GM19239 (cell line): ENCODE measurements around the gene ARL4D.
A peak's percentile ranks its signal among the peaks of the same experiment; 100 is the strongest.
"Not testable (repeated sequence)": the region's sequence is repeated elsewhere in the genome, so short reads cannot be mapped to it uniquely, and the experiment has no call there.

Source experiments
- DNase-seq: peaks from one replicate; pipeline ENCODE4 v3.0.0; 2011; ENCODE audit warnings: low spot score; ENCODE audit not compliant: insufficient read length
- FAIRE-seq: peaks from 2 replicates; lab custom pipeline; 2011; peaks lifted over from hg19 to GRCh38; lab: Jason Lieb, UNC

Gene ARL4D

DNA sequence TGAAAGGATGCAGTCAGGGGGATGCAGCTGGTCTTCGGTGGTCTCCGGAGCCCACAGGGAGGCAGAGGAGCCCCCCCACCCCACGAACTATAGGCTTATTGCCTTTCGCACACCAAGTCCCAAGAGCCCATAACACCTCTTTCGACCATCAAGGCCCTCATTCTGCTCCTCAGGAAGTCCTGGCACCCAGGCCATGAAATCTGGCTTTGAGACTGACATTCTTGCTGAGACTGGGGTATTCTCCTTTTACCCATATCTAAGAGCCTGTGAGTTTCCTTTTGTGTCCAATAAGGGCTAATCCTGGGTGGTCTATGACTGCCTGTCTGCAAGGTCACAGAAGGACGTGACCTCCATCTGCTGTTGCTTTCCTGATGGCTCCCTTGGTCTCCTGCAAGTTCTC, 6.4 kb upstream of the ARL4D start:
- FAIRE-seq (no peak), DNase-seq (no peak)

DNA sequence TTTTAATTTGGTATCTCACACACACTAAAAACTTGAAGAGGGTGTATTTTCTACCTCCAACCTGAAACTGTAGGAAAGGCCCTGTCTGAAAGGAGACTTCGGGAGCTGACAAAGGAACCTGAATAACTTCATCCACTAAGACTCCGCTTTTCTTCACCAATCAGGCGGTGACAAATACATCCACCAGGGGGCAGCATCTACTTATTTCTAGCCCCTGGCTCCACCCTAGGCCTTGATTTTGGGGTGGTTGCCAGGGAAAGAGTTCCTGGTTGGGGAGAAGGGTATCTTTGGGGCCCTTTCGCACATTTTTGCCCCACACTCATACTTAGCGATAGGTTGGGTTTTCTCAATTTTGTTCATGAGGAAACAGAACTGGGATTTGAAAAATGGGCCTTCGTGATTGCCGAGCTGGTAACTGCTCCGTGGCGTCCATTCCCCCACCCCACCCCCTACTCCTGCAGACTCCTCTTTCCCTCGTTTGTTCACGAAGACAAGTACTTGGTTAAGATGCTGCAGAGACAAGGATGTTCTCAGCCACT, 4.8 kb upstream of the ARL4D start:
- FAIRE-seq: peak; percentile 81
- DNase-seq: peak; percentile 74

DNA sequence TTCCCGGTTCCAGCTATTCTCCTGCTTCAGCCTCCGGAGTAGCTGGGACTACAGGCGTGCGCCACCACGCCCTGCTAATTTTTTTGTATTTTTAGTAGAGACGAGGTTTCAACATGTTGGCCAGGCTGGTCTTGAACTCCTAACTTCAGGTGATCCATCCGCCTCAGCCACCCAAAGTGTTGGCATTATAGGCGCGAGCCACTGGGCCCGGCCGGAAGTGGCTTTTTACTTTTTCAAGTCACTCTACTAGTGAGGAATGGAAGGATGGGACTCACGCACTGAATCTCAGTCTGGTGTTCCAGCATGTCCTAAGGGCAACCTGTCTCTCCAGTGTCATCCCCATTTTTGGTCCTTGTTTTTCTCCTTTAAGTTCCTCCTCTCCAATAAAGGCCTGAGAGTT, 4.1 kb upstream of the ARL4D start:
- not testable (repeated sequence) for DNase-seq, FAIRE-seq

DNA sequence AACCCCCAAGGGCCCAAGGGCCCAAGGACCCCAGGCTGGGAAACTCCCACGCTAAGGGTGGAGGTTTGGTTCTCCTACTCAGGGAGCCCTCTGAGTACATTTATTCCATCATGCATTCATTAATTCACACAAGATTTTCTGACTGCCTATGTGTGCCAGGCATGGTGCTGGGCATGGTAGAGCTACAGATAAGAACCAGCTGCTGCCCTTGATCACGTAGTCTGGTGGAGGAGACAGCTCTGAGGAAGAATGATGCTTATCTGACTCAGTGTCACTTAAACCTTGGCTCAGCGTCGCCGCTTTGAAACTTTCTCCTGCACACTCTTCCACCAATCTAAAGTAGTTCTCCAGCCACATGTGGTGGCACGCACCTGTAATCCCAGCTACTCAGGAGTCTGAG, 3.6 kb upstream of the ARL4D start:
- no peak for FAIRE-seq

DNA sequence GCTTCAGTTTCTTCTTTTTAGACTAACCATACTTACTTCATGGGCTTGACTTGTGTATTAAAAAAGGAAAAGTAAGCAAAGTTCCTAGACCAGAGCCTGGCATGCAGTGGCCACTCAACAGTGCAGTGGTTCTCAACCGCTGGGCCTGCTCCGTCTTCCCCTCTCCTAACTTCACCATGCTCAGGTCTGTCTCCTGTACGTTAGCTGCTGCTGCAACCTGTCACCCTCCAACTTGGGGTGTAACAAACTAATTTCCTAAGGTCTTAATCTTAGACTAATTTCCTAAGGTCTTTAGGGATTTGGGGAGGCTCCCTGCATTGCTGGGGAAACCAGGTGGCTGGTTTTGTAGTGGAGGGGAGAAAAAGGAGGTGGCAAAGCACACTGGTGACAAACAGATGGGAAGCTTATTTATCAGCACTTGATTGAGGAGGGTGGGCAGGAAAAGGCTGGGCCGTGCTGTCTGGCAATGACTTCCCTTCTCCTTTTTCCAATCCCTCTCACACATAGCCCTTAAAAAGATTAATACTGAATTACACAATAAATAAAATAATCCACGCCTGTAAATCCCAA, 2.2 kb upstream of the ARL4D start:
- FAIRE-seq (no peak), DNase-seq (no peak)

More for the DNA sequence above, 3.6 kb upstream of the ARL4D start:
- DNase-seq: no peak

DNA sequence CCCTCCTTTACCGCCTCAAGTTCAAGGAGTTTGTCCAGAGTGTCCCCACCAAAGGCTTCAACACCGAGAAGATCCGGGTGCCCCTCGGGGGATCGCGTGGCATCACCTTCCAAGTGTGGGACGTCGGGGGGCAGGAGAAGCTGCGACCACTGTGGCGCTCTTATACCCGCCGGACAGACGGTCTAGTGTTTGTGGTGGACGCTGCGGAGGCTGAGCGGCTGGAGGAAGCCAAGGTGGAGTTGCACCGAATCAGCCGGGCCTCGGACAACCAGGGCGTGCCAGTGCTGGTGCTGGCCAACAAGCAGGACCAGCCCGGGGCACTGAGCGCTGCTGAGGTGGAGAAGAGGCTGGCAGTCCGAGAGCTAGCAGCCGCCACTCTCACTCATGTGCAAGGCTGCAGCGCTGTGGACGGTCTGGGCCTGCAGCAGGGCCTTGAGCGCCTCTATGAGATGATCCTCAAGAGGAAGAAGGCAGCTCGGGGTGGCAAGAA, 1.1 kb downstream of the ARL4D start:
- FAIRE-seq: no peak

DNA sequence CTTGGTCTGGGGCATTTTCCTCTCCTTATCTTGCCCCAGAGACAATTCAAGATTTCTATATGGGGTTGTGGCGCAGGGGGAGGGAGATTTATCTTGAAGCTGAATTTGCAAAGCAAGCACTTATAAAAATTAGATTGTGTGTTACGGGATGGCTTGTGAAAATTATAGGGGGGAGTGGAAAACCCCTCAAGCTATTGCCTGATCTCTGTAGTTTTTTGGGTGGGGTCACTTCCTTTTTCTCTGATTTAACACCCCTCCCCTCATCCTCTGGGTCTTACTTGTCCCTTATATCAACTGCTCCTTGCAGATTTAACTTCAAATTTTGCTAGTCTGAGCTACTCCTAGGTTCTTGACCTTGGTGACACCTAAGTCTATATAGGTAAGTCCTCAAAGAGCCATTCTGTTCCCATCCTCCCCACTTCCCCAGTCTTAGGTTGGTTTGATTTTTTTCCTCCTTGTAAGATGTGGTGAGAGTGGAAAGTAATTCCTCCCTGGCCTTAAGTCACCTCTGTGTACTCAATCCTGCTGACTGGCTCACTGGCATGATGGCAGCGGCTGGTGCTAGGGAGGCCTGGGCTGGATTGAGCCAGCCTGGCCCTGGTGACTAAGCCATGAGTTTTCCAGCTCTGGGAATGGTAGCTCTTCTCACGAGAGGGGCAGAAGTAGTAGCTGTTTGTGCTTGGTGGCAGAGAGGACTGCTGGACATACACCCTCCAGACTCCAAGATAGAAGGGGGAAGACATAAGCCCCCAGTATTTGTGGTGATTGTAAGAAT, 2.3 kb downstream of the ARL4D start:
- no peak for FAIRE-seq
- no peak for DNase-seq

More for the DNA sequence above, 1.1 kb downstream of the ARL4D start:
- DNase-seq: no peak

DNA sequence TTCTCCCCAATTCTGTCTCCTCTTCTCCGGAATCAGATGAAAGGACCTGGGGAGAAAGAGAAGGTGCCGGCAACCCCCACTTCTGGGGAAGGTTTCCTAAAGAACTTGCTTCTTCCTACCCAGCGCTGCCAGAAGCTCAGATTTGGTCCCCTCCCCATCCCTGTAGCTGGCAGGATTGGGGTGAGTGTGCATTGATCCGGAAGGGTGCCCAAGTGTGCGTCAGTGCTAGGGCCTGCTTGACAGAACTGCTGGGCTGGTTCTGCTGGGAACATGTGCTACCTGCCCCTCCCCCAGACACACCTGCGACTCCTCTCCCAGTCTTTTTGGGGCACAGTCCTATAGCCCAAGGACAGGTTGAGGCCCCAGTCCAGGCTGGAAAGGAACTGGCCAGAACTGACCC, 3.3 kb downstream of the ARL4D start:
- DNase-seq (no peak), FAIRE-seq (no peak)

DNA sequence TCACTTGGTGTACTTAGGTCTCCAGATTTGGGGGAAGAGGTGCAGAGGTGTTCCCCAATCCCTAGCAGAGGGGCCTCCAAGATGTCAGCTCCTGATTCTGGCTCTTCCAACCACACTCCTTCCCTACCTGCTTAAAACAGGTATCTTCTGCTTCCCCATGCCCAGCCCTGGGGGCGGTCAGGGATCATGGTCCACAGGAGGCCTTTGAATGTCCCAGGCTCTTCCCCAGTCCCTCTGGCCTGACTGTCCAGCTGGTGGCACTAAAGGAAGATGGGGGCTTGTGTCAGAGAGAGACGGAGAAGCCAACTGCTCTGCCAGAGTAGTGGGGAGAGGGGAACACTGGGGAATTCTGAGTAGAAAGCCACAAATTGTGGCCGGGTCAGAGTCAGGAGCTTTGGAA, 3.8 kb downstream of the ARL4D start:
- no peak for FAIRE-seq
- DNase-seq: no peak

DNA sequence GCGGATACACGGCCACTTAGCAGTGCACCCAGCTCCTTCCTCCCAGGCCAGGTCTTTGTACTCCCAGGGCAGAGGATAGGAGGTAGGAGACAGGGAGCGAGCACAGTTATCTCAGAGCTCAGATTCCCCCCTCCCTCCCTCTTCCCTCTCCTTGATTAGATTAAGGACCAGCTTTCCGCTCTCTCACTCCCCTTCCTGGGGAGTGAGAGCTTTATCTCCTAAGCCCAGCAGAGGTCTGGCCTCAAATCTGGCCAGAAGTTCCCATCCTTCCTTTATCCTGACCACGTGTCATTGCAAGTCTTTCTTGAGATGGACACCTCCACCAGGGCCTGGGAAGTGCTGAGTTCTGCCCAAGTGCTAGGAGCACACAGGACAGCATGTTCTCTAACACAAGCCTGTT, 5.1 kb downstream of the ARL4D start:
- FAIRE-seq (no peak), DNase-seq (no peak)

DNA sequence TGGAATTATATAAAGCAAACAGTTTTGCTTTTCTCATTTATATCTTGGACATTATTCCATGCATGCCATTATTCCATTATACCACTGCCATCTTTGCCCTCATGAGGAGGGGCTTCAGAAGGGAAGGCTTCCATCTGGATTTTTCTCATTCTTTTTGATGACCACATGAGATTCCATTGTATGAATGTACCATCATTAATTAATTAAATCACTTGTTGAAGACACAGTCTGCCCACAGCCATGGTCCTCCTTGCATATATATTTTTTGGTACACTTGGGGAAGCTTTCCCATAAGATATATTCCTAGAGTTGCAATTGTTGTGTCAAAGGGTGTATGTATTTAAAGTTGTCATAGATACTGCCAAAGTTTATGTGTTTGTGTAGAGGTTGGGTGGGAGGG, 7.1 kb downstream of the ARL4D start:
- FAIRE-seq (no peak), DNase-seq (no peak)

DNA sequence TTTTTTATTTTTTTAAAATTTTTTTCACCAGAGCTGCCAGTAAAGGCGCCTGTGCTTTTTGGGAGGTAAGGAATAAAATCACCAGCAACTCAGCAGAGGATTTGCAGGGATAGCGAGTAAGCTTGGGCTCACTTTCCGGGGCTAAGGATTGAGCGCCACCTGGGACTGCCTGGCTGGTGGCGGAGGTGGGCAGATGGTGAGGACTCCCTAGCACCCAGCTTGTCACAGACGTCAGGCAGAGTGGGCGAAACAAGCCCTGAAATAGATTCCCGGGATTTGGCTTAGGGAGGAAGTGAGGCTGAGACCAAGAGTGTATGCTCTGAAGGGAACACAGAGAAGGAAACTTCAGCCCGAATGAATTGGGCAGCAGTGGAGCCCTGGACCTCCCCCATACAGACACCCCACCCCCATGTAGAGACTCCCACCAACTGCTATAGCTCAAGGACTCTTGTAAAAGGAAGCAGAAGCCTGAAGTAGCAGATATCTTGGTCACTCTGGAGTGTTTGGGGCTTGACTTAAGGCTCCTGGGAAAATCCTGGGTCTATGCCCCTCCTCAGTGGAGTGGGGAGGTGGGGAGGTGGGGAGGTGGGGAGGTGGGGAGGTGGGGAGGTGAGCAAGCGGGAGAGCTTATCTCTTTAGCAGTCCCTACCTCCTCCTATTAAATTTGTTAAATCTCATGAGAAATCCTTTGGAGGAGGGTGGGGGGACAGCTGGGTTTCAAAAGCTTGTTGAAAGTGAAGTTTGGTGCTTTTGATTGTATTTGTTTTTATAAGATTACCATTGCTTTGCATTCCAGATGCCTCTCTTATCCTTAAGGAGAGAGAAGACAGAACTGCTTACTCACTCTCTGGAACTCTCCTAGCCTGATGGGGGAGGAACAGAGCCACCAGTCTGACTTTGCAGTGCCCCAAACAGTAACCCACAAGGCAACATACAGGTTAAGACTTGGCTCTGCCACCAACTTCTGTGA, 8.2 kb downstream of the ARL4D start:
- FAIRE-seq: no peak

DNA sequence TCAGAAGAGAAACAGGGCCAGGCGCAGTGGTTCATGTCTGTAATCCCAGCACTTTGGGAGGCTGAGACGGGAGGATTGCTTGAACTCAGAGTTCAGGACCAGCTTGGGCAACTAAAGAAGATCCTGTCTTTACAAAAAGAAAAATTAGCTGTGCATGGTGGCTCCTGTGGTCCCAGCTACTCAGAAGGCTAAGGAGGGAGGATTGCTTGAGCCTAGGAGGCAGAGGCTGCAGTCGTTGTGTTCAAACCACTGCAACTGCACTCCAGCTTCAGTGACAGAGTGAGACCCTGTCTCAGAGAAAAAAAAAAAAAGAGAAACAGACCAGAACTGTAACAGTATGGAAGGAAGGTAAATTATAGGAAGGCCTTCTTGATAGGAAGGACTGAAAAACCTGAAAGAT, 10.3 kb downstream of the ARL4D start:
- DNase-seq (no peak), FAIRE-seq (no peak)

More for the DNA sequence above, 8.2 kb downstream of the ARL4D start:
- DNase-seq: no peak

DNA sequence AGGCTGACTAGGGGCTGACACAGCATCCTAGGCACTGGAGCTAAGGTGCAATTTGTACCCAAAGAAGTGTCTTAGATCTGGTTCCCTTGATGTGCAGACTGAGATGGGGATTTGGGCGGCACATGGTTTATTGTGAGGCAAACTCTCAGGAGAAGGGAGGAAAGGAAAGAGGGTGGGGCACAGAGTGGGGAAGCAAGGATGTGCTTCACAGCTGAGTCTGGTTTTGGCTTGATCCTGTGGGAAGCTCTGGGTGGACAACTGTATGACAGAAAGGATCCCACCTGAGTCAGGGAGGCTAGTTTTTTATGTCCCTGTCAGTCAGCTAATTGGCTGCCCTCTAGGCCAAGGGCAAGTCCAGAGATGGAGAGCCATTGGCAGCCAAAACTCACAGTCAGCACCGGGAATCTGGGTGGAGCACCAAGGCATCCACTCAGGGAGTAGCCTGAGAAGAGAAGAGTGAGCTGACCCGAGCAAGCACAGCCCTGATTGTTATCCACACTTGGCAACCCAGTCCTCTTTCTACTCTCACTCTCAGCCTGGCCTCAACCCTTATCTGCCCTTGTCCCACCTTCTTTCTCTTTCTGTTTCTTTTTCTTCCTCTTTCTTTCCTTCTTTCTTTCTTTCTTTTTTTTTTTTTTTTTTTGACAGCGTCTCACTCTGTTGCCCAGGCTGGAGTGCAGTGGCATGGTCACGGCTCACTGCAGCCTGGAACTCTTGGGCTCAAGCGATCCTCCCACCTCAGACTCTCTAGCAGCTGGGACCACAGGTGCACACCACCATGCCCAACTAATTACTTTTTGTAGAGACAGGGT, 12.0 kb downstream of the ARL4D start:
- DNase-seq (no peak), FAIRE-seq (no peak)

DNA sequence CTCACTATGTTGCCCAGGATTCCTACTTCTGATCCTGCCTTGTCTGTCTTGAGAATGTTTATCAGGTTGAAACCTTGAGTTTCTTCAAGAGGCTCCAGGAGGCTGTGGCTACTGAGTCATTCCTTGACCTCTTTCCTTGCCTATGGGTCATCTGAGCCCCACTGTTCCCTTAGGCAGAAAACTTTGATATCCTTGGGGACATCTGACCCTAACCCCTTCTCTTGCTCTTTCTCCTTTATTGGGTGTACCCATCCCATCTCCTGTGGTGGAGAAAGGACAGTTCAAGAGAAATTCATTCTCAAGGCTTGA, 12.5 kb downstream of the ARL4D start:
- DNase-seq (no peak), FAIRE-seq (no peak)

DNA sequence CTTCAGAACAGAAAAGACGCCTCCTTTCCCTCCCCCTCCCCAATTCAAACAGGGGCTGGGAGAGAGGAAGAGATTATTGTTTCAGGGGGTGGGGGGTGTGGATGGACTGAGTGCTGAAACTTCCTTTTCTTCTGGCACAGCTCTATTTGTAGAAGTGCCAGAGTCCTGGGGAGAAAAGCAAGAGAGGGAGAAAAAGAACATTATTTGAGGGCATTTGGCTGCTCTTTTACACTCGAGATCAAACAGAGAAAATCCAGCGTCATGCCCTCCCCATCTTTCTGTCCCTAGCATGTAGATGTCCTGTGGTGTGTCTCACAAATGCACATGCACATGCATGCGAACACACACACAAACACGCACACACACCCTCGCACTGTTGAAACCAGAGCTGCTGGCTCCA, 13.0 kb downstream of the ARL4D start:
- FAIRE-seq (no peak), DNase-seq (no peak)

DNA sequence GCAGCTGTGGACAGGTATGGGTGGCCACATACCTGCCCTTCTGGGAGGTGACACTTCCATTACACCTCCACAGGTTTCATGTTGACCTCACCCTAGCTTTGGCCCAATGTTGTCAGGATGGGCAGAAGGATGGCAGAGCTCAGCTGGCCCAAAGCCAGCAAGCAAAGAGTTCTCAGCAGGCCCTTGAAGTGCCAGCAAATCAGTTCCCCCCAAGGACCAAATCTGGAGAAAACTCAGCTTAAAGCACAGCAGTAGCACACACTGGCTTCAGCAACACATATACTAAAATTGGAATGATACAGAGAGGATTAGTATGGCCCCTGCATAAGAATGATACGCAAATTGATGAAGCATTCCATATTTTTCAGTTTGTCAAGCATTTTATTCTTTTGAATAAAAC, 13.4 kb downstream of the ARL4D start:
- DNase-seq (no peak), FAIRE-seq (no peak)

DNA sequence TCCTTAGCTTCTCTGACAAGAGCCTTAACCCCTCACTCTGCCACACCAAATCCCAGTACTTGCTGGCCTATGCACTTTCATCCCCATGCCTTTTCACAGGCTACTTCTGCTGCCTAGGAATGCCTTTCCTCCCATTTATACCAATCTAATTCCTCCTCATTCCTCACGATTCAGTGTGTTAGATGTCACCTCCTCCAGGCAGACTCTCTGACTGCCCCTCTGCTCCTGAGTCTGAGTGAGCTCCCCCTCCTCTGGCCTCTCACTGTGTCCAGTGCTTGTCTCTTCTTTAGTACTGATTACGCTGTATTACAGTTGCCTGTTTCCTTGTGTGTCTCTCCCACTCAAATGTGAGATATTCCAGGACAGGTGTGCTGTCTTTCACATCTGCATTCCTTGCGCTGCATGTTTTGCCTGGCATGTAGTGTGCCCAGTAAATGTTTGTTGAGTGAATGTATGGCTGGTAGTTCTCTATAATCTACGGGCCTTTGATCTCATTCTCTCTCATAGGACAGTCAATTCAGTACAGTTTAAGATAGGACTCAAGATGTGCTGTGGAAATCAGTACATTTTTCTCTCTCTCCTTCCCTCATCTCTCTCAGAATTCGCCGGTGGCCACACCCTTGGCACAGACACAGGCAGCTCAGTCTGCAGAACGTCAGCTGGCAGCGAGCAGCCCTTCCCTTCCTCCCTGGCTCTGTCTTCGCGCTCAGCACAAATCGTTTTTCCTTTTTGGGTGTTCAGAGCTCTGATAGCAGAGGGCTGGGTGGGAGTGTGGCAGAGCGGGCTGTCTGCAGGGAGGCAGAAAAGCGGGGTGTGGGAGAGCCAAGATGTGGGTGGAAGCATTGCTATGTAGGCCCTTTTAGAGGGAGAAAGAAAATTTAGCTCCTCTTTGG, 18.5 kb downstream of the ARL4D start:
- DNase-seq (no peak), FAIRE-seq (no peak)
